Fibroblast of mammary gland (primary cell): ENCODE measurements around the gene CFD.

Experiments
- DNase-seq: peaks from one replicate; pipeline ENCODE4 v3.0.0-alpha.2; 2010; ENCODE audit warnings: low read depth
- H3K4me3 ChIP-seq: 2 replicates; pipeline ENCODE4 v1.5.1; 2011; ENCODE audit warnings: low read depth, mild to moderate bottlenecking, low read length, moderate library complexity; ENCODE audit not compliant: control insufficient read depth
- TF ChIP-seq, protein P1 (sequence below): conservative IDR thresholded peaks from 2 replicates; pipeline ENCODE4 v1.5.1; 2011; ENCODE audit warnings: low read depth, low read length, inconsistent platforms; ENCODE audit not compliant: control insufficient read depth, insufficient read depth

The CFD gene

DNA sequence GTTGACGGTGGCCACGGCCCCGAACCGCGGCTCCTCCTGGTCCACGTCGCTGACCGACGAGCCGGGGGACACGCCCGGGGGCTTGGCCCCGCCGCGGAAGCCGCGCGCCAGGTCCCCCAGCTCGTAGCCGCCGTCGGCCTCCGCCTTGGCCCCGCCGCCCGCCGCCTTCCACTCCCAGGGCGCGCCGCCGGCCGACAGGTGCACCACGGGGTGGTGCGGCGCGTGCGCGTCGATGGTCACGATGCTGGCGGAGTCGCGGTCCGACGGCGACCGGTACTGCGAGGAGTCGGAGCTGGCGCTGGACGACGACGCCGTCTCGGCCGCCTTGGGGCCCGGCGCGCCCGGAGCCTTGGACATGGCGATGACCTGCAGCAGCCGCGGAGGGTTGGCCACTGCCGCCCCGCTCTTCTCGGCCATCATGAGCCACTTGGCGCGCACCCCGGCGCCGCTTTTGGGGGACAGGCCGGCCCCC, 46.7 kb upstream of the CFD start:
- no peak overlapping the region for H3K4me3 ChIP-seq
- TF ChIP-seq, protein P1, sequence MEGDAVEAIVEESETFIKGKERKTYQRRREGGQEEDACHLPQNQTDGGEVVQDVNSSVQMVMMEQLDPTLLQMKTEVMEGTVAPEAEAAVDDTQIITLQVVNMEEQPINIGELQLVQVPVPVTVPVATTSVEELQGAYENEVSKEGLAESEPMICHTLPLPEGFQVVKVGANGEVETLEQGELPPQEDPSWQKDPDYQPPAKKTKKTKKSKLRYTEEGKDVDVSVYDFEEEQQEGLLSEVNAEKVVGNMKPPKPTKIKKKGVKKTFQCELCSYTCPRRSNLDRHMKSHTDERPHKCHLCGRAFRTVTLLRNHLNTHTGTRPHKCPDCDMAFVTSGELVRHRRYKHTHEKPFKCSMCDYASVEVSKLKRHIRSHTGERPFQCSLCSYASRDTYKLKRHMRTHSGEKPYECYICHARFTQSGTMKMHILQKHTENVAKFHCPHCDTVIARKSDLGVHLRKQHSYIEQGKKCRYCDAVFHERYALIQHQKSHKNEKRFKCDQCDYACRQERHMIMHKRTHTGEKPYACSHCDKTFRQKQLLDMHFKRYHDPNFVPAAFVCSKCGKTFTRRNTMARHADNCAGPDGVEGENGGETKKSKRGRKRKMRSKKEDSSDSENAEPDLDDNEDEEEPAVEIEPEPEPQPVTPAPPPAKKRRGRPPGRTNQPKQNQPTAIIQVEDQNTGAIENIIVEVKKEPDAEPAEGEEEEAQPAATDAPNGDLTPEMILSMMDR = no peak
- no peak for DNase-seq

DNA sequence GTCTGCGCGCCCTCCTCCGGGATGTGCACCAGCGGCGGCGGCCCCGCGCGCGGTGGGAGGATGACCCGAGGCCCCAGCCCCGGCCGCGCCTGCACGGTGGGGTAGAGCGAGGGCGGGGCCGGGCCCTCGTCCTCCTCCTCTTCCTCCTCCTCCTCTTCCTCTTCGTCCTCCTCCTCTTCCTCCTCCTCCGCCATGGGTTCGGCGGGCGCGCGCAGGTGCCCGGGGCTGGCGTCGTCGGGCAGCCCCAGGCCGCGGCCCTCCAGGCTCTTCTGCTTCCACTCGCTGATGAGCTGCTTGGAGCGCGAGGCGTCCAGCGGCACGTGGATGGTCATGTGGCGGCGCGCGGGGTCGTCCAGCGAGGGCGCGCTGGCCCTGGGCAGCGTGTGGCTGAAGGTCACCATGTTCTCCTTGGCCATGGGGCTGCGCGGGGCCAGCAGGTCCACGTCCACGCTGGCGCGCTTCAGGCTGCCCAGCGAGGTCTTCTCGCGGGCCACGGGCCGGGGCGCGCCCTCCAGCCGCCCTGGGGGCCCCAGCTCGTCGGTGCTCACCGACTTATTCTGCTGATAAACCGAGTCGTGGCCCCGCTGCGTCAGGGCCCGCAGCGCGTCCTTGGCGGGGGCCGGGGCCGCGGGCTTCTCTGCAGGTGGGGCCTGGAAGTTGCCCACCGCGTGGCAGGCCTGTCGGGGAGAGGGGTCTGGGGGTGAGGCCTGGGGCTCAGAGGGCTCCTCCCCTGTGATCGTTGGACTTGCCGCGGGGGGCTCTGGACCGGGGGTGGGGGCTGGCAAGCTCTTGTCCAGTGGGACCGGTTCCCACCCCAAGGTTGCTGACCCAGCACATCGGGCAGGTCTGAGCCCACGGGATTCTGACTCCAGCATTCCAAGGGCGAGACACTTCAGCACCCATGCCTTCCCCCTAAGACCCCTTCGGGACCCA, 46.0 kb upstream of the CFD start:
- no peak overlapping the region for H3K4me3 ChIP-seq
- DNase-seq = no peak
- TF ChIP-seq, protein P1 = no peak

DNA sequence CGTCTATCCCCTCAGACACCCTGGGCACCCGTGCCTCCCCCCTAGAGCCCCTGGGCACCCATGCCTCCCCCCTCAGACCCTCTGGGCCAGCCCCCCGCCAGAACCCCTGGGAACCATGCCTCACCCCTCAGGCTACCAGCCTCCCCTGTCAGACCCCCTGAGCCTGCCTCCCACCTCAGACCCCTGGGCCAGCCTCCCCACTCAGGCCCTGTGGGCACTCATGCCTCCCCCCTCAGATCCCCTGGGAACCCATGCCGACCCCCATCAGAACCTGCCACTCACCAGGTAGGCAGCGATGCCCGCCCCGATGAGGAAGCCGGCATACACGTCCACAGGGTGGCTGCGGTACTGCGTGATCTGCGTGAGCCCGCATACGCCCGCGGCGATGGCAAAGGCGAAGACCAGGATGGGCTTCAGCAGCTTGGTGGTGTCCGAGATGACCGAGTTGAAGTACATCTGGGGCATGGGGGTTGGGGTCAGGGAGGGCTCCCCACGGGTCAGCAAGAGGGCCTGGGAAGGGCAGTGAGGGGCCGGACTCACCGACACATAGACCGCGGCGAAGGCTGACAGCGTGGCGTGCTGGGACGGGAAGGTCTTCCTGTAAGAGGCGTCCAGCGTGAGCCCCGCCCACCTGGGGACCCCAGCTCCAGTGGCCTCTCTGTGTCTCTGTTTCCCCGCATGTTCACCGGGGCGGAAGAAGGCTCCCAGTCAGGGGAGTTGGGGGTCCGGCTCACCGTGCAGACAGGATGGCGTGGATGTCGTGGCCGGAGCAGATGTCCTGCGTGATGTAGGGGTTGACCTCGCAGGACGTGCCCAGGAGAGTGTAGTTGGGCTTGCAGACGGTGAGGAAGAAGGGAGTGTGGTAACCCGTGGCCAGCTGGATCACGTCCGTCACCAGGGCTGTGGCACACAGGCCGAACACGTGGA, 45.0 kb upstream of the CFD start:
- TF ChIP-seq, protein P1 = no peak
- no peak overlapping the region for H3K4me3 ChIP-seq
- no peak for DNase-seq

DNA sequence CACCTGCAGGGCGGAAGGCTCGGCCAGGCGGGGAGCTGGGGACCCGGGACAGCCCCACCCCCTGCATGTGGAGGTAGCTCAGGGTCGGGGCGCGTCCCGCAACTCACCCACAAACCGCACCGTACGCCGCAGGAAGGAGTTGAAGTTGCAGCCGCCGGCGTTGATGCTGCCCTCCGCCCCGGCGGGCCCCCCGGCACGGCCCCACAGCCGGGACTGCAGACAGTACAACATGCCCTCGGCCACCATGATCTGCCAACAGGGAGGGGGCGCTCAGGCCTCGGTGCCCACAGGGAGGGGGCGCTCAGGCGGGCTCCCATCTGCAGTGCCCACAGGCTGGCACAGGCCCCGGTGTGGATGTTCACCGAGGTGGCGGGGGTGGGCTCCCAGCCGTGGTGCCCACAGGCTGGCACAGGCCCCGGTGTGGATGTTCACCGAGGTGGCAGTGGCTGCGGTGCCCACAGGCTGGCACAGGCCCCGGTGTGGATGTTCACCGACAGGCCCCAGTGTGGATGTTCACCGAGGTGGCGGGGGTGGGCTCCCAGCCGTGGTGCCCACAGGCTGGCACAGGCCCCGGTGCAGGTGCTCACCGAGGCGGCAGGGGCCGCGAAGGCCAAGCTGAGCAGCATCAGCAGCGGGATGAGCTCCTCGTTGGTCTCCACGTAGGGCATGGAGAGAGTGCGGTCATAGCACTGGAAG, 44.2 kb upstream of the CFD start:
- TF ChIP-seq, protein P1 = no peak
- H3K4me3 ChIP-seq = no peak overlapping the region
- DNase-seq = no peak

DNA sequence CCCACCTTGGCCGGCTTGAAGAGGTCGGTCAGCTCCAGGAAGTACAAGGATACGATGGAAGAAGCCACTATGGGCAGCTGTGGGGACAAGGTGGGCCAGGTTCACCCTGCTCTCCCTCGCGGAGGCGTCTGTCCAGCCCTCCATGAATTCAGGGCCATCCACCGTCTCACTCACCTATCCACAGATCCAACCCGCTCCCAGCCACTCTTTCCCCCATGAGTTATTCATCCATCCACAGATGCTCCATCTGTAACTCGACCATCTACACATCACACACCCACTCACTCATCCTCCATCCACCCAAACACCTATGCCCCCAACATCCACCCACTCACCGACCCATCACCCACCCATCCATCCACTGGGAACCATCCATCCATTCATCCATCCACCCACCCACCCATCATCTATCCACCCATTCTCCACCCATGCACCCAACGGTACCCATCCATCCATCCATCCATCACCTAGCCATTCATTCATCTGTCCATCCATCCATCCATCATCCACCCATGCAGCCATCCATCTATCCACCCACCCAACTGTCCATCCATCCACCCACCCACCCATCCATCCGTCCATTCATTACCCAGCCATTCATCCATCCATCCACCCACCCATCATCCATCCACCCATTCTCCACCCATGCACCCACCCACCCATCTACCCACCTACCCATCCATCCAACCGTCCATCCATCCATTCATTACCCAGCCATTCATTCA, 43.5 kb upstream of the CFD start:
- DNase-seq = no peak
- TF ChIP-seq, protein P1 = no peak
- H3K4me3 ChIP-seq = no peak overlapping the region
